Gastrocnemius medialis (tissue), 4 donors: Measurements from ENCODE around the gene MAGI1. TPM values are rescaled to one million over a fixed set of nuclear protein-coding genes. Genes with fewer than 3 reads are reported as not detected.

Source experiments
- ATAC-seq, 2 donors: fragments of 150-250 bp; one replicate each; pipeline ENCODE4 v1.9.1; 2016
- DNase-seq, 2 donors: peaks; one replicate each; pipeline ENCODE4 v3.0.0-alpha.2; 2019
- H3K27ac ChIP-seq, 4 donors: fragments of 200-600 bp; sonication (generic); 1 replicate in 1 of 4; 2 replicates in 3 of 4; pipeline ENCODE4 v1.5.1; 2016 to 2018; ENCODE audit warnings: mild to moderate bottlenecking in 2 of 4, moderate library complexity in 1 of 4
- H3K27me3 ChIP-seq, 3 donors: fragments of 200-600 bp; sonication (generic) in 2 of 3; 1 replicate in 1 of 3; 2 replicates in 2 of 3; pipeline versions ENCODE4 v1.5.1 to v1.6.0; 2016 to 2019; ENCODE audit warnings: mild to moderate bottlenecking in 1 of 3, moderate library complexity in 1 of 3
- H3K36me3 ChIP-seq, 2 donors: fragments of 200-600 bp; sonication (generic) in 1 of 2; one replicate each; pipeline ENCODE4 v1.5.1; 2017 to 2018
- H3K4me1 ChIP-seq, 2 donors: fragments of 200-600 bp; sonication (generic) in 1 of 2; one replicate each; pipeline ENCODE4 v1.5.1; 2016 to 2017; ENCODE audit warnings: mild to moderate bottlenecking in 2 of 2
- H3K4me3 ChIP-seq, 4 donors: fragments of 200-600 bp; sonication (generic) in 3 of 4; 1 replicate in 1 of 4; 2 replicates in 3 of 4; pipeline ENCODE4 v1.5.1; 2016 to 2019; ENCODE audit warnings: mild to moderate bottlenecking in 2 of 4
- H3K9me3 ChIP-seq, 3 donors: fragments of 200-600 bp; sonication (generic) in 2 of 3; 1 replicate in 1 of 3; 2 replicates in 2 of 3; pipeline ENCODE4 v1.5.1; 2016 to 2019
- POLR2A ChIP-seq, 2 donors: fragments of 450-650 bp; IDR thresholded peaks; one replicate each; pipeline ENCODE4 v1.6.1; 2017; ENCODE audit warnings: antibody characterized with exemption in 2 of 2, mild to moderate bottlenecking in 2 of 2, moderate library complexity in 2 of 2
- in situ Hi-C, 4 donors: fragments of 200-750 bp; cut with MboI; loops; one replicate each; pipeline versions ENCODE4 v1.15.0 to v1.8.0; 2017; ENCODE audit warnings: low sequenced_read_pairs in 4 of 4
- intact Hi-C: fragments of 100-400 bp; cut with DNase I; formaldehyde crosslinking; loops from one replicate; pipeline ENCODE4 v1.15.1; 2023; ENCODE audit warnings: low total_unique reads
- total RNA-seq, 4 donors: library from RNA; depleted of rRNA; stranded (reverse); fragments of >200 nt; gene quantifications; one replicate each; pipeline versions ENCODE4 v1.1.0 to v1.2.3, GENCODE V29; 2016
- TF ChIP-seq, protein P1 (sequence below), 5 experiments: fragments of 450-650 bp in 3 of 5; fragments of 200-600 bp in 2 of 5; sonication (generic) in 2 of 5; IDR thresholded peaks in 4 of 5; conservative IDR thresholded peaks in 1 of 5; 1 replicate in 4 of 5; 2 replicates in 1 of 5; pipeline ENCODE4 v1.5.1; 2016 to 2019; ENCODE audit warnings: antibody characterized with exemption in 5 of 5, mild to moderate bottlenecking in 3 of 5, moderate library complexity in 3 of 5

Gene MAGI1
- total RNA-seq, 4 donors from 2014 or later, result 2.6 to 7.5 (median 3.9) TPM

DNA sequence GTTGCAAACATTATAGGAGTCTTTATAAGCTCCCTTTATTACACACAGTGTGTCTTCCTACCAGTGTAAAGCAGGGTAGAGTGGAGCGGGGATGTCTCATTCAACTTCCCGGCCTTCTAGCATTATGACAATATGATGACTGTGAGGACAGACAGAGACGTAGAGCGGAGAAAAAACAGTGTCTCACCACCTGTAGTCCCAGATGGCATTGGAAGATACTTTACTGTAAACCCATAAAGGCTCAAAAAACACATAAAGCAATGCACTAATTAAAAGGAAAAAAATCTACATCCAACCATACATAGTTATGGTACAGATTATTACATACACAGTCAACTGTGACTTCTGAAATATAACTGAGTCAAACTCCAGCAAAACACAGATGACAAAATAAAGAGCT lies 383.7 kb downstream of the MAGI1 start:
- no peak overlapping the region for H3K4me3 ChIP-seq
- no peaks in the 10 kb centered on the region for H3K4me1 ChIP-seq
- no peaks in the 10 kb centered on the region for H3K36me3 ChIP-seq
- H3K9me3 ChIP-seq, result no peaks in the 10 kb centered on the region
- intact Hi-C loops (no loop called here), in situ Hi-C loops (no loop called here)
- no peak for TF ChIP-seq POLR2A (IDR thresholded peaks at IDR 0.05)
- TF ChIP-seq, protein P1, sequence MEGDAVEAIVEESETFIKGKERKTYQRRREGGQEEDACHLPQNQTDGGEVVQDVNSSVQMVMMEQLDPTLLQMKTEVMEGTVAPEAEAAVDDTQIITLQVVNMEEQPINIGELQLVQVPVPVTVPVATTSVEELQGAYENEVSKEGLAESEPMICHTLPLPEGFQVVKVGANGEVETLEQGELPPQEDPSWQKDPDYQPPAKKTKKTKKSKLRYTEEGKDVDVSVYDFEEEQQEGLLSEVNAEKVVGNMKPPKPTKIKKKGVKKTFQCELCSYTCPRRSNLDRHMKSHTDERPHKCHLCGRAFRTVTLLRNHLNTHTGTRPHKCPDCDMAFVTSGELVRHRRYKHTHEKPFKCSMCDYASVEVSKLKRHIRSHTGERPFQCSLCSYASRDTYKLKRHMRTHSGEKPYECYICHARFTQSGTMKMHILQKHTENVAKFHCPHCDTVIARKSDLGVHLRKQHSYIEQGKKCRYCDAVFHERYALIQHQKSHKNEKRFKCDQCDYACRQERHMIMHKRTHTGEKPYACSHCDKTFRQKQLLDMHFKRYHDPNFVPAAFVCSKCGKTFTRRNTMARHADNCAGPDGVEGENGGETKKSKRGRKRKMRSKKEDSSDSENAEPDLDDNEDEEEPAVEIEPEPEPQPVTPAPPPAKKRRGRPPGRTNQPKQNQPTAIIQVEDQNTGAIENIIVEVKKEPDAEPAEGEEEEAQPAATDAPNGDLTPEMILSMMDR (IDR thresholded peaks at IDR 0.05 in 4 of 5, conservative IDR thresholded peaks at IDR 0.05 in 1 of 5), result no peak
- H3K27me3 ChIP-seq, result no peaks in the 10 kb centered on the region
- ATAC-seq (no peak), DNase-seq (no peak)
- no peak overlapping the region for H3K27ac ChIP-seq

DNA sequence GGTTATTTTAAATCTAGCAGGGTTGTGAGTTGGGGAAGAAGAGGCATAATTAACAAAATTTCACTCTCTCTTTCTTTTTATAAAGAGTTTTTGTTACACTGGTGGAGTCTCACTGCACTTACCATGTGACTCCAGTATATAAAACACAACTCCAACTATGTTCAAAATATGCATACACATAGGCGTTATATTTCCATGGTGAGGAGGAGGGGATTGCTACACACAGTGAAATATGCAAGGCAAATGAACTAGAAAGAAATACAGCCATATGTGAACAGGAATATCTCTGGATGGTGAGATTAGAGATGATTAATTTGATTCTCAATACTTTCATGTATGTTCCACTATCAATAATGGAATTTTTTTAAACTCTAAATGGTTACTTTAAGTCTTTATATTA lies 385.0 kb downstream of the MAGI1 start:
- H3K27ac ChIP-seq, result no peak overlapping the region
- H3K9me3 ChIP-seq, result no peaks in the 10 kb centered on the region
- H3K4me3 ChIP-seq, result no peak overlapping the region
- ATAC-seq, result no peak
- H3K36me3 ChIP-seq, result no peaks in the 10 kb centered on the region
- TF ChIP-seq, protein P1 (IDR thresholded peaks at IDR 0.05 in 4 of 5, conservative IDR thresholded peaks at IDR 0.05 in 1 of 5), result no peak
- TF ChIP-seq POLR2A (IDR thresholded peaks at IDR 0.05), result no peak
- no peaks in the 10 kb centered on the region for H3K4me1 ChIP-seq
- intact Hi-C loops (no loop called here), in situ Hi-C loops (no loop called here)
- no peak for DNase-seq
- H3K27me3 ChIP-seq, result no peaks in the 10 kb centered on the region

DNA sequence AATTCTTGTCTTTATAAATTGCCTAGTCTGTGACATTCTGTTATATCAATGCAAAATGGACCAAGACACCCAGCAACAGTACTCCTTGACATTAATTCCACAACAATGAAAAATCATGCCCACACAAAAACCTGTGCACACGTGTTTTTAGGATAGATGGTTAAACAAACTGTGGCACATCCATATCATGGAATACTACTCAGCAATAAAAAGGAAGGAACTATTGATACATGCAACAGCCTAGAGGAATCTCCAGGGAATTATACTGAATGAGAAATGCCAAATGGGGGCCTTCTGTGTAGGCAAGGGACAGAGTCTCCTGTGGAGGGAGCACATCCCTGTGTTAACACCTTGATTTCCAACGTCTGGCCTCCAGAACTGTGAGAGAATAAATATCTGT lies 388.5 kb downstream of the MAGI1 start:
- Histone ChIP-seq H3K36me3 (no peaks in the 10 kb centered on the region), H3K4me3 (no peak overlapping the region), H3K27me3 (no peaks in the 10 kb centered on the region), H3K4me1 (no peaks in the 10 kb centered on the region), H3K9me3 (no peaks in the 10 kb centered on the region), H3K27ac (no peak overlapping the region)
- intact Hi-C loops, result no loop called here
- DNase-seq (no peak), ATAC-seq (no peak)
- TF ChIP-seq, protein P1 (IDR thresholded peaks at IDR 0.05 in 4 of 5, conservative IDR thresholded peaks at IDR 0.05 in 1 of 5), result no peak
- TF ChIP-seq POLR2A (IDR thresholded peaks at IDR 0.05), result no peak
- in situ Hi-C loops, result no loop called here

DNA sequence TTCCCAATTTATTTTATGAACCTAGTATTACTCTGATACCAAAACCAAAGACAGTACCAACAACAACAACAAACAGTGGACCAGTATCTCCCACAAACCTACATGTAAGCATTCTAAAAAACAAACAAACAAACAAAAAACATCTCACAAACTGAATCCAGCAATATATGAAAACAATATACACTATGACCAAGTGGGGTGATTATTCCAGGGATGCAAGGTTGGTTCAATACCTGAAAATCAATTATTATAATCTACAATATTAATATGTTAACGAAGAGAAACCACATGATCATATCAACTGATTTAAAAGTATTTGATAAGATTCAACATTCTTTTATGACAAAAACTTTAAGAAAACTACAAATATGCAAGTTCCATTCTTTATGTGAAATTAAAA lies 391.3 kb downstream of the MAGI1 start:
- Histone ChIP-seq H3K27ac (no peak overlapping the region), H3K4me1 (peaks cover 0 to 10% of the 10 kb centered on the region in 2 donors), H3K36me3 (no peaks in the 10 kb centered on the region), H3K9me3 (no peaks in the 10 kb centered on the region), H3K4me3 (no peak overlapping the region), H3K27me3 (no peaks in the 10 kb centered on the region)
- ATAC-seq, result no peak
- intact Hi-C loops (no loop called here), in situ Hi-C loops (no loop called here)
- TF ChIP-seq POLR2A (IDR thresholded peaks at IDR 0.05), result no peak
- TF ChIP-seq, protein P1 (IDR thresholded peaks at IDR 0.05 in 4 of 5, conservative IDR thresholded peaks at IDR 0.05 in 1 of 5), result no peak
- no peak for DNase-seq

DNA sequence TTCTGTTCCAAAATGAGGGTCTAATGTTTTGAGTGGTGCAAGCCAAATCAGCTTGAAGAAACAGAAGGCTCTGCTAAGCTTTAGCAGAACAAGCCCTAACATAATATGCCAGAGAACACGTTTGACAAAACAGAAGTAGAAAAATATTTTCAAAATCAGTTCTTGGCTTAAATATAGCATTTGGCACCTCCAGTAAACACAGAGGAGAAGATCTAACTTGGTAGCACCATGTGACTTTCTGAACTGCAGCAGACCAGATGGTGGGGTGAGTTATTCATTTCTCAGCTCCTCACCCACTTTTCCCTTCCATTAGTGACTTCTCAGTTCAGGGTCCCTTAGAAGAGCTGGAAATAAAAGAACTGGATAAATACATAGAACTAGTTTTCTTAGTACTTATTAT lies 395.8 kb downstream of the MAGI1 start:
- H3K9me3 ChIP-seq, result no peaks in the 10 kb centered on the region
- no peak overlapping the region for H3K27ac ChIP-seq
- no peaks in the 10 kb centered on the region for H3K27me3 ChIP-seq
- no peak overlapping the region for H3K4me3 ChIP-seq
- no peaks in the 10 kb centered on the region for H3K36me3 ChIP-seq
- intact Hi-C loops (no loop called here), in situ Hi-C loops (no loop called here)
- DNase-seq, result no peak
- TF ChIP-seq, protein P1 (IDR thresholded peaks at IDR 0.05 in 4 of 5, conservative IDR thresholded peaks at IDR 0.05 in 1 of 5), result no peak
- no peak for TF ChIP-seq POLR2A (IDR thresholded peaks at IDR 0.05)
- no peak for ATAC-seq
- H3K4me1 ChIP-seq, result peaks cover 0 to 13% of the 10 kb centered on the region in 2 donors
